Measurements from ENCODE around the gene UBXN2A.

The UBXN2A gene

GRCh38 chr2:24015562-24016375, 75.5 kb downstream of the UBXN2A start:
- no peaks in the 10 kb centered on the region for H3K36me3 ChIP-seq (ENCODE audit: control insufficient read depth in 1 of 2, insufficient read depth in 2 of 2, low read depth in 1 of 2, low read length in 2 of 2)
- H2BK120ac ChIP-seq (ENCODE audit: low read depth, low read length) = peak overlapping the region; percentile 61
- no peaks in the 10 kb centered on the region for H3K9me3 ChIP-seq (ENCODE audit: control insufficient read depth, low read length)
- H2BK5ac ChIP-seq (ENCODE audit: low read depth, low read length, poor library complexity, severe bottlenecking) = no peak overlapping the region
- H2BK15ac ChIP-seq (ENCODE audit: low read depth, poor library complexity, severe bottlenecking) = peak overlapping the region; percentile 41
- H3K4me2 ChIP-seq (ENCODE audit: low read length, poor library complexity, severe bottlenecking) = no peak overlapping the region
- peak overlapping the region; percentile 40 to 58 for H2BK12ac ChIP-seq (ENCODE audit: low read length in 2 of 2)
- no peak overlapping the region for H3K23ac ChIP-seq (ENCODE audit: low read length in 2 of 2)
- peak overlapping the region in 1 of 2 experiments; percentile 18 for H3K14ac ChIP-seq (ENCODE audit: low read length in 2 of 2)
- peaks cover 0 to 12% of the 10 kb centered on the region in 2 experiments for H3K27me3 ChIP-seq (ENCODE audit: control insufficient read depth in 1 of 2, insufficient read depth in 1 of 2, low read length in 2 of 2)
- no peak overlapping the region for H3K4ac ChIP-seq (ENCODE audit: low read depth in 1 of 2, low read length in 2 of 2)
- 39% methylated on average over 9 of the region's 11 CpGs for WGBS
- H3K4me3 ChIP-seq (ENCODE audit: insufficient read depth in 1 of 2, low read depth in 1 of 2, low read length in 2 of 2) = no peak overlapping the region
- peak overlapping the region in 1 of 2 experiments; percentile 25 for H3K18ac ChIP-seq (ENCODE audit: low read depth in 1 of 2, low read length in 2 of 2)
- H3K4me1 ChIP-seq (ENCODE audit: control insufficient read depth, insufficient read depth, low read depth, low read length) = peaks cover 15% of the 10 kb centered on the region
- DNase-seq = peak; percentile 86
- H2AFZ ChIP-seq (ENCODE audit: low read depth, low read length) = peak overlapping the region; percentile 18
- H3K27ac ChIP-seq (ENCODE audit: low read length, poor library complexity, severe bottlenecking) = peak overlapping the region; percentile 57
- H2AK5ac ChIP-seq (ENCODE audit: low read length, severe bottlenecking) = no peak overlapping the region
- peak overlapping the region; percentile 11 for H3K9ac ChIP-seq (ENCODE audit: low read length)
- peak overlapping the region; percentile 31 for H4K91ac ChIP-seq (ENCODE audit: low read length)
- no peaks in the 10 kb centered on the region for H3K79me1 ChIP-seq (replicated peaks; ENCODE audit: low read length, poor library complexity, severe bottlenecking)
- peak overlapping the region; percentile 66 for H4K8ac ChIP-seq (ENCODE audit: low read length)

- Histone ChIP-seq H3K9ac (ENCODE audit: low read length) (no peak overlapping the region), H2BK120ac (ENCODE audit: low read depth, low read length) (peak overlapping the region; percentile 61)
- no peak for DNase-seq
These were observed 76.1 kb downstream of the UBXN2A start for GRCh38 chr2:24016376-24016761.

GRCh38 chr2:24016853-24017703, 76.8 kb downstream of the UBXN2A start:
- H2AFZ ChIP-seq (ENCODE audit: low read depth, low read length) = no peak overlapping the region
- H3K36me3 ChIP-seq (ENCODE audit: control insufficient read depth in 1 of 2, insufficient read depth in 2 of 2, low read depth in 1 of 2, low read length in 2 of 2) = peaks cover 0 to 8% of the 10 kb centered on the region in 2 experiments
- H3K23ac ChIP-seq (ENCODE audit: low read length in 2 of 2) = no peak overlapping the region
- H2BK12ac ChIP-seq (ENCODE audit: low read length in 2 of 2) = peak overlapping the region; percentile 7 to 18
- H4K91ac ChIP-seq (ENCODE audit: low read length) = peak overlapping the region; percentile 91
- no peak for DNase-seq
- H2BK120ac ChIP-seq (ENCODE audit: low read depth, low read length) = no peak overlapping the region
- H2BK5ac ChIP-seq (ENCODE audit: low read depth, low read length, poor library complexity, severe bottlenecking) = no peak overlapping the region
- no peaks in the 10 kb centered on the region for H3K79me1 ChIP-seq (replicated peaks; ENCODE audit: low read length, poor library complexity, severe bottlenecking)
- no peak overlapping the region for H3K27ac ChIP-seq (ENCODE audit: low read length, poor library complexity, severe bottlenecking)
- 94% methylated on average over 35 of the region's 35 CpGs for WGBS
- H3K14ac ChIP-seq (ENCODE audit: low read length in 2 of 2) = no peak overlapping the region
- peak overlapping the region; percentile 73 for H4K8ac ChIP-seq (ENCODE audit: low read length)
- peaks cover 20% of the 10 kb centered on the region for H3K4me1 ChIP-seq (ENCODE audit: control insufficient read depth, insufficient read depth, low read depth, low read length)
- H3K4me3 ChIP-seq (ENCODE audit: insufficient read depth in 1 of 2, low read depth in 1 of 2, low read length in 2 of 2) = no peak overlapping the region
- H3K4ac ChIP-seq (ENCODE audit: low read depth in 1 of 2, low read length in 2 of 2) = peak overlapping the region in 1 of 2 experiments; percentile 57
- H3K4me2 ChIP-seq (ENCODE audit: low read length, poor library complexity, severe bottlenecking) = no peak overlapping the region
- H2AK5ac ChIP-seq (ENCODE audit: low read length, severe bottlenecking) = no peak overlapping the region
- no peak overlapping the region for H3K9ac ChIP-seq (ENCODE audit: low read length)
- peaks cover 0 to 3% of the 10 kb centered on the region in 2 experiments for H3K27me3 ChIP-seq (ENCODE audit: control insufficient read depth in 1 of 2, insufficient read depth in 1 of 2, low read length in 2 of 2)
- no peak overlapping the region for H2BK15ac ChIP-seq (ENCODE audit: low read depth, poor library complexity, severe bottlenecking)
- H3K9me3 ChIP-seq (ENCODE audit: control insufficient read depth, low read length) = no peaks in the 10 kb centered on the region
- H3K18ac ChIP-seq (ENCODE audit: low read depth in 1 of 2, low read length in 2 of 2) = peak overlapping the region in 1 of 2 experiments; percentile 64

More at GRCh38 chr2:24016376-24016761, 76.1 kb downstream of the UBXN2A start:
- Histone ChIP-seq H3K4me3 (ENCODE audit: insufficient read depth in 1 of 2, low read depth in 1 of 2, low read length in 2 of 2) (no peak overlapping the region), H2BK12ac (ENCODE audit: low read length in 2 of 2) (peak overlapping the region; percentile 18 to 59), H2BK15ac (ENCODE audit: low read depth, poor library complexity, severe bottlenecking) (no peak overlapping the region), H3K4me2 (ENCODE audit: low read length, poor library complexity, severe bottlenecking) (no peak overlapping the region), H3K23ac (ENCODE audit: low read length in 2 of 2) (no peak overlapping the region), H2AK5ac (ENCODE audit: low read length, severe bottlenecking) (no peak overlapping the region), H4K91ac (ENCODE audit: low read length) (peak overlapping the region; percentile 91), H3K14ac (ENCODE audit: low read length in 2 of 2) (peak overlapping the region in 1 of 2 experiments; percentile 1), H2BK5ac (ENCODE audit: low read depth, low read length, poor library complexity, severe bottlenecking) (no peak overlapping the region), H2AFZ (ENCODE audit: low read depth, low read length) (no peak overlapping the region), H3K27ac (ENCODE audit: low read length, poor library complexity, severe bottlenecking) (no peak overlapping the region), H3K79me1 (replicated peaks; ENCODE audit: low read length, poor library complexity, severe bottlenecking) (no peaks in the 10 kb centered on the region), H3K9me3 (ENCODE audit: control insufficient read depth, low read length) (no peaks in the 10 kb centered on the region), H4K8ac (ENCODE audit: low read length) (peak overlapping the region; percentile 35), H3K36me3 (ENCODE audit: control insufficient read depth in 1 of 2, insufficient read depth in 2 of 2, low read depth in 1 of 2, low read length in 2 of 2) (peaks cover 0 to 2% of the 10 kb centered on the region in 2 experiments), H3K4ac (ENCODE audit: low read depth in 1 of 2, low read length in 2 of 2) (peak overlapping the region in 1 of 2 experiments; percentile 57), H3K18ac (ENCODE audit: low read depth in 1 of 2, low read length in 2 of 2) (peak overlapping the region; percentile 25 to 64), H3K27me3 (ENCODE audit: control insufficient read depth in 1 of 2, insufficient read depth in 1 of 2, low read length in 2 of 2) (peaks cover 0 to 6% of the 10 kb centered on the region in 2 experiments), H3K4me1 (ENCODE audit: control insufficient read depth, insufficient read depth, low read depth, low read length) (peaks cover 19% of the 10 kb centered on the region)
- WGBS = 95% methylated on average over 9 of the region's 9 CpGs

GRCh38 chr2:24017711-24018110, 77.4 kb downstream of the UBXN2A start:
- H2BK5ac ChIP-seq (ENCODE audit: low read depth, low read length, poor library complexity, severe bottlenecking) = no peak overlapping the region
- no peak overlapping the region for H3K14ac ChIP-seq (ENCODE audit: low read length in 2 of 2)
- H3K4me1 ChIP-seq (ENCODE audit: control insufficient read depth, insufficient read depth, low read depth, low read length) = peaks cover 20% of the 10 kb centered on the region
- H3K9me3 ChIP-seq (ENCODE audit: control insufficient read depth, low read length) = no peaks in the 10 kb centered on the region
- no peak overlapping the region for H4K91ac ChIP-seq (ENCODE audit: low read length)
- peaks cover 6 to 14% of the 10 kb centered on the region in 2 experiments for H3K36me3 ChIP-seq (ENCODE audit: control insufficient read depth in 1 of 2, insufficient read depth in 2 of 2, low read depth in 1 of 2, low read length in 2 of 2)
- H3K27ac ChIP-seq (ENCODE audit: low read length, poor library complexity, severe bottlenecking) = no peak overlapping the region
- H3K4ac ChIP-seq (ENCODE audit: low read depth in 1 of 2, low read length in 2 of 2) = no peak overlapping the region
- no peaks in the 10 kb centered on the region for H3K79me1 ChIP-seq (replicated peaks; ENCODE audit: low read length, poor library complexity, severe bottlenecking)
- 84% methylated on average over 5 of the region's 8 CpGs for WGBS
- no peak overlapping the region for H3K23ac ChIP-seq (ENCODE audit: low read length in 2 of 2)
- no peak overlapping the region for H3K4me2 ChIP-seq (ENCODE audit: low read length, poor library complexity, severe bottlenecking)
- H3K27me3 ChIP-seq (ENCODE audit: control insufficient read depth in 1 of 2, insufficient read depth in 1 of 2, low read length in 2 of 2) = peaks cover 0 to under 1% of the 10 kb centered on the region in 2 experiments
- H2AK5ac ChIP-seq (ENCODE audit: low read length, severe bottlenecking) = no peak overlapping the region
- peak overlapping the region in 1 of 2 experiments; percentile 2 for H2BK12ac ChIP-seq (ENCODE audit: low read length in 2 of 2)
- H2BK120ac ChIP-seq (ENCODE audit: low read depth, low read length) = no peak overlapping the region
- no peak for DNase-seq
- no peak overlapping the region for H3K18ac ChIP-seq (ENCODE audit: low read depth in 1 of 2, low read length in 2 of 2)
- no peak overlapping the region for H3K4me3 ChIP-seq (ENCODE audit: insufficient read depth in 1 of 2, low read depth in 1 of 2, low read length in 2 of 2)
- H4K8ac ChIP-seq (ENCODE audit: low read length) = no peak overlapping the region
- H3K9ac ChIP-seq (ENCODE audit: low read length) = no peak overlapping the region
- no peak overlapping the region for H2AFZ ChIP-seq (ENCODE audit: low read depth, low read length)
- no peak overlapping the region for H2BK15ac ChIP-seq (ENCODE audit: low read depth, poor library complexity, severe bottlenecking)
